HG02642 (cell line): Measurements from ENCODE around the gene TOM1L1.

Experiments
- ATAC-seq: cut with Tn5 transposase; IDR thresholded peaks from one replicate; pipeline ENCODE4 v1.9.1; 2021; ENCODE audit warnings: mild to moderate bottlenecking; ENCODE audit not compliant: unreplicated experiment, poor library complexity

The TOM1L1 gene

GRCh38 chr17:54980375-54980774, 79.7 kb downstream of the TOM1L1 start:
- ATAC-seq, result no peak

- ATAC-seq, result no peak
These were observed 81.7 kb downstream of the TOM1L1 start for GRCh38 chr17:54982399-54982798.

- ATAC-seq, result no peak
These were observed 82.6 kb downstream of the TOM1L1 start for GRCh38 chr17:54983260-54983659.

- ATAC-seq, result no peak
These were observed 84.8 kb downstream of the TOM1L1 start for GRCh38 chr17:54985476-54985875.

GRCh38 chr17:54990118-54990517, 89.5 kb downstream of the TOM1L1 start:
- ATAC-seq, result no peak

- no peak for ATAC-seq
These were observed 90.9 kb downstream of the TOM1L1 start for GRCh38 chr17:54991567-54991966.

- peak; percentile 56 for ATAC-seq
These were observed 92.4 kb downstream of the TOM1L1 start for GRCh38 chr17:54992797-54993639.

GRCh38 chr17:54996441-54996840, 95.8 kb downstream of the TOM1L1 start:
- ATAC-seq, result no peak

- ATAC-seq, result no peak
These were observed 101.8 kb downstream of the TOM1L1 start for GRCh38 chr17:55002458-55002857.

GRCh38 chr17:55004484-55004883, 103.8 kb downstream of the TOM1L1 start:
- ATAC-seq, result no peak

- no peak for ATAC-seq
These were observed 104.9 kb downstream of the TOM1L1 start for GRCh38 chr17:55005520-55005919.
